ENCODE measurements around the gene KANSL1L.

The KANSL1L gene

DNA sequence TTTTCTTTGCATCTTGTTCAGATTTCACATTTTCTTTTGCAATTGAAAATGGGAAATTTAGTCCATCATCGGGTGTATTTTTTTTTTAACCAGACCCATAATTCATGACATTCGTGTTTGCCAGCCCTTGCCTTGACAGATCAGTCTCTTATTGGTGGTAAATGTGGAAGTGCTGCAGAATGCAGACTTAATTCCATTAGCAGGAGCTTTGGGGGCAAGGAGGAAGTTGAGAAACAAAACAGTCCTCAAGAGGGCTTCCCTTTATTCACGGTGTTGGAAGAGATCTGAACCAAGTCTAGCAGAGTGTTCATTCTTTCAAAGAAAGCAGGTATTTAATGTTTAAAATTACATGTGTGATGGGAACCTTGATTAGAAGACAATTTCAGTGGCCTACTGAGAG, 185.3 kb downstream of the KANSL1L start:
- H2AFZ ChIP-seq (ENCODE audit: low read length), result no peak overlapping the region
- no peaks in the 10 kb centered on the region for H3K9me2 ChIP-seq (replicated peaks; ENCODE audit: insufficient read depth, low read length)
- H3K4me2 ChIP-seq (ENCODE audit: low read depth, low read length), result no peak overlapping the region
- H4K20me1 ChIP-seq (ENCODE audit: insufficient read depth, low read length), result no peaks in the 10 kb centered on the region
- H3F3A ChIP-seq (ENCODE audit: insufficient read depth, low read length), result peaks cover 4% of the 10 kb centered on the region; the same call in 1 of the 2 replicates
- no peaks in the 10 kb centered on the region for H3K27me3 ChIP-seq (replicated peaks; ENCODE audit: insufficient read depth, low read length)
- peaks cover 12% of the 10 kb centered on the region; the same call in 1 of the 2 replicates for H3K4me1 ChIP-seq (ENCODE audit: low read length)
- H3K36me3 ChIP-seq (replicated peaks; ENCODE audit: insufficient read depth, low read length), result no peaks in the 10 kb centered on the region
- H3K79me2 ChIP-seq (ENCODE audit: low read length), result no peaks in the 10 kb centered on the region
- H3K9me3 ChIP-seq (replicated peaks; ENCODE audit: insufficient read depth, low read length), result no peaks in the 10 kb centered on the region
- H3K27ac ChIP-seq (ENCODE audit: low read length), result no peak overlapping the region
- no peak for DNase-seq
- no peak overlapping the region for H3K4me3 ChIP-seq (ENCODE audit: low read length)
- TF ChIP-seq CTCF (IDR thresholded peaks at IDR 0.05; ENCODE audit: low read length) (no peak), EZH2 (optimal IDR thresholded peaks at IDR 0.05; ENCODE audit: low read depth, low read length) (no peak)
- H3K9ac ChIP-seq (ENCODE audit: low read length), result no peak overlapping the region

- Histone ChIP-seq H3K27ac (ENCODE audit: low read length) (no peak overlapping the region), H3K9ac (ENCODE audit: low read length) (no peak overlapping the region), H3K4me3 (ENCODE audit: low read length) (peak overlapping the region; percentile 15; the same call in 1 of the 2 replicates), H3K9me3 (replicated peaks; ENCODE audit: insufficient read depth, low read length) (no peaks in the 10 kb centered on the region), H3K79me2 (ENCODE audit: low read length) (no peaks in the 10 kb centered on the region), H4K20me1 (ENCODE audit: insufficient read depth, low read length) (no peaks in the 10 kb centered on the region), H3K36me3 (replicated peaks; ENCODE audit: insufficient read depth, low read length) (no peaks in the 10 kb centered on the region), H3K27me3 (replicated peaks; ENCODE audit: insufficient read depth, low read length) (no peaks in the 10 kb centered on the region), H3K4me2 (ENCODE audit: low read depth, low read length) (peak overlapping the region; percentile 47), H3K9me2 (replicated peaks; ENCODE audit: insufficient read depth, low read length) (no peaks in the 10 kb centered on the region), H3K4me1 (ENCODE audit: low read length) (peaks cover 12% of the 10 kb centered on the region; the same call in 1 of the 2 replicates), H3F3A (ENCODE audit: insufficient read depth, low read length) (peaks cover 4% of the 10 kb centered on the region; the same call in 1 of the 2 replicates), H2AFZ (ENCODE audit: low read length) (peak overlapping the region; percentile 43)
- no peak for TF ChIP-seq EZH2 (optimal IDR thresholded peaks at IDR 0.05; ENCODE audit: low read depth, low read length)
- TF ChIP-seq EZH2phosphoT487 (IDR thresholded peaks at IDR 0.05; ENCODE audit: low read length), result no peak
- no peak for TF ChIP-seq CTCF (IDR thresholded peaks at IDR 0.05; ENCODE audit: low read length)
- peak; percentile 58 for DNase-seq
These were observed 186.9 kb downstream of the KANSL1L start for GRCh38 chr2:209984291-209984690.

- Histone ChIP-seq H3K4me2 (ENCODE audit: low read depth, low read length) (no peak overlapping the region), H2AFZ (ENCODE audit: low read length) (no peak overlapping the region), H3K36me3 (replicated peaks; ENCODE audit: insufficient read depth, low read length) (no peaks in the 10 kb centered on the region), H3K4me3 (ENCODE audit: low read length) (no peak overlapping the region), H4K20me1 (ENCODE audit: insufficient read depth, low read length) (no peaks in the 10 kb centered on the region), H3K27ac (ENCODE audit: low read length) (no peak overlapping the region), H3K9me2 (replicated peaks; ENCODE audit: insufficient read depth, low read length) (no peaks in the 10 kb centered on the region), H3K9me3 (replicated peaks; ENCODE audit: insufficient read depth, low read length) (no peaks in the 10 kb centered on the region), H3K9ac (ENCODE audit: low read length) (no peak overlapping the region), H3K4me1 (ENCODE audit: low read length) (no peaks in the 10 kb centered on the region), H3F3A (ENCODE audit: insufficient read depth, low read length) (no peaks in the 10 kb centered on the region), H3K79me2 (ENCODE audit: low read length) (no peaks in the 10 kb centered on the region), H3K27me3 (replicated peaks; ENCODE audit: insufficient read depth, low read length) (no peaks in the 10 kb centered on the region)
- peak; percentile 46 for DNase-seq
- TF ChIP-seq EZH2phosphoT487 (IDR thresholded peaks at IDR 0.05; ENCODE audit: low read length) (no peak), EZH2 (optimal IDR thresholded peaks at IDR 0.05; ENCODE audit: low read depth, low read length) (no peak), CTCF (IDR thresholded peaks at IDR 0.05; ENCODE audit: low read length) (peak; percentile 62)
These were observed 193.6 kb downstream of the KANSL1L start for GRCh38 chr2:209977386-209978239.

Measured in MM.1S (cell line).